HG03558 (cell line): ENCODE data around the gene SERPINA10.
"Not testable (repeated sequence)": the region's sequence is repeated elsewhere in the genome, so short reads cannot be mapped to it uniquely, and the experiment has no call there.

Source experiments
- ATAC-seq: cut with Tn5 transposase; IDR thresholded peaks from one replicate; pipeline ENCODE4 v1.9.1; 2021; ENCODE audit warnings: moderate number of reproducible peaks; ENCODE audit not compliant: unreplicated experiment; ENCODE audit errors: extremely low read depth

The SERPINA10 gene

DNA sequence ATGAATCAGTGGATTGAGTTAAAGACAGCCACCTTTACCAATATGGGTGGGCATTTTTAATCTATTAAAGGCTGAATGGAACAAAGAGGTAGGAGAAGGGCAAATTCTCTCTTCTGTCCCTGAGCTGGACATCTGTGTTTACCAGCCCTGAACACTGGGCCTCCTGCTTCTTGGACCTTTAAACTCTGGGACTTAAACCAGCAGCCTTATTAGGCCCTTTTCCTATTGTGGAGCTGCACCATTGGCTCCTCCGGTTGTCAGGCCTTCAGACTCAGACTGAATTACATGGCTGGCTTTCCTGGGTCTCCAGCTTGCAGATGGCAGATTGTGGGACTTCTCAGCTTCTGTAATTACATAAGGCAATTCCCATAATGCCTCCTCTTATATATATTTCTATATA, 23.6 kb upstream of the SERPINA10 start:
- no peak for ATAC-seq

DNA sequence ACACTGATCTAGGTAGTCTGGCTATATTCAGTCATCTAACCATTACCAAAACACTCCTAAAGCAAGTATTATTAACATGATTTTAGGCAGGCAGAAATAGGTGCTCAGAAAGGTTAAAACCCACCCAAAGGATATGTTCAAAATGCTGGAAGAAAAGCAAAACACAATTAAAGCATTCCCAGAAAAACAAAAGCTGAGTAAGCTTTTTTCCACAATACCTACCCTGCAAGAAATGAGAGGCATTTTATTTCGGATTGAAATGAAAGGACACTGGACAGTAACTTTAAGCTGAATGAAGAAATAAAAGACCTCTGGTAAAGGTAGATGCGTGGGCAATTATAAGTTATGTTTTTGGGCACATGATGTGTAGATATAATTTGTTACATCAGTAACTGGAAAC, 21.8 kb upstream of the SERPINA10 start:
- ATAC-seq, result no peak

DNA sequence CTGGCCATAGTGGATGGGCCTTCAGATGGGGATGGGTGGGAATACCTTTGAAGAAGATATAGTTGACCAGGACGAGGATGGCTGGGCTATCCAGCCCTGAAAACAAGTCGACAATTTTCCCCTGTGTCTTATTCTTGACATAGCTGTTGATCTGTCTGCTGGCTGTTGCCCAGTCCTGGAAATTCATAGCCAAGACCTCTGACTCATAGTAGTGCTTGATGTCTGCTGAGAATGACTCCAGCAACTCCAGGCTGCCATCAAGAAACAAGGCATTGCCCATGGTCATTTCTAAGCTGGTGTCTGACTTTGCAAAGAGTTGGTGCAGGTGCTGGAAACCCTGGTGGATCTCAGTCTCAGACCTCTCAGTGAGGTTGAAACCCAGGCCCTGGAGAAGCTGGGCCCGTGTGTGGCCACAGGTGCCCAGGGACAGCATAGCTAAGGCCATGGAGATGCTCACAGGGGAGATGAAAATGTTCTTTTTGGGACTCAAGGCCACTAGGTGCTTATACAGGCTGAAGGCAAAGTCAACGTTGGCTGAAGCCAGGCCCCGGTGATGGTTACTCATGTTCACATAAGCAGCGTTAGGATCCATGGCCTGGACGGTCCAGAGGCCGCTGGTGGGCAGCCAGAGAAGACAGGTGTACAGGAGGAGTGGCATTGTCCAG, 21.1 kb upstream of the SERPINA10 start:
- ATAC-seq, result no peak

DNA sequence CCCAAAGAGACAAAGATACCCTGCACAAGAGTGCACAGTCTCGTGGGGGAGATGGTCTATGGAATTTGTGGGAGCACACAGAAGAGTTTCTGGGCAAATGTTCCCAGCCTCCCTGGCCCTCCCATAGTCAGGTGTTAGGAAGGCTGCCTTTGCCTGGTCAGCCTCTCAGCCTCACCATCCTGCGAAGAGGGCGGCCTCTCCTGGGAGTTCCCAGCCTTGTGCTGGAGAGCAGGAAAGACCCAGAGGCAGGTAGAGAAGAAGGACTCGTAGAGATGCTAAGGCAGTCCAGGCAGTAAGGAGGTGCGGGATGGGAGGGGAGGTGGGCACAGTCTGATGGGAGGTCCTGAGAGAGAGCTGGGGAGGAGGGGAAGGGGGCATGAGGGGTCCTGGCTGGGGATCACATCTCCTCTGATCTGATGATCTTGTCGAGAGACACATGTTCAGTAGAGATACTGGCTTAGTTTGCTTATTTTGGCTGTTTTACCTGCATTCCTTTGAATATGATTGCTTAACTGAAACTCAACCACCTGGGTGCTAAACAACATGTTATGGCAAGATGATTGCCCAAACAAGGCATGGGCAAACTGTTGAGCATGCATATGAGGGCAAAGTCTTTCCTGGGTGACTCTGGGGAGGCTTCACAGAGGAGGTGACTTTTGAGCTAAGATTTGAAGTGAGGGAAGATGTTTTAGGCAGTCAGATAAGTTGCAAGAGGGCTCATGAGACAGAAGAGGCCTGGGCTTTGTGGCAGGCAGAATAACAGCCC, 19.6 kb upstream of the SERPINA10 start:
- ATAC-seq, result no peak

DNA sequence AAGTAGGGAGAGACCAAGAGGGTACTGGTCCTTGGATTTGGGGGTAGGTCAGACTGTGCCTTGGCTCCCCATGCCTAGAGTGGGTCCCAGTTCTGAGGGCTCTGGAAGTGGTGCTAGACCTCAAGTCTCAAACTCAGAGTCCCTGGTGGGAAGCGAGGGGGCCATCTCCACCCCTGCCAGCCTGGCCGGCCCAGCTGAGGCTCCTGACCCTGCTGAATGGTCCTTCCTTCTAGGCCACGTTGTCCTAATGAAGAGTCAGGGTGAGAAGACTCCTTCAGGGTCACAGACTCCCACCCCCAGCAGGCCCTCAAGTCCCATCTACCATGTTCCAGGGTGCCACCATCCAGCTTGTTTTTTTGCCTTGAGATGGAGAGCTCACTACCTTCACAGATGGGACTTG, 17.2 kb upstream of the SERPINA10 start:
- ATAC-seq, result no peak

DNA sequence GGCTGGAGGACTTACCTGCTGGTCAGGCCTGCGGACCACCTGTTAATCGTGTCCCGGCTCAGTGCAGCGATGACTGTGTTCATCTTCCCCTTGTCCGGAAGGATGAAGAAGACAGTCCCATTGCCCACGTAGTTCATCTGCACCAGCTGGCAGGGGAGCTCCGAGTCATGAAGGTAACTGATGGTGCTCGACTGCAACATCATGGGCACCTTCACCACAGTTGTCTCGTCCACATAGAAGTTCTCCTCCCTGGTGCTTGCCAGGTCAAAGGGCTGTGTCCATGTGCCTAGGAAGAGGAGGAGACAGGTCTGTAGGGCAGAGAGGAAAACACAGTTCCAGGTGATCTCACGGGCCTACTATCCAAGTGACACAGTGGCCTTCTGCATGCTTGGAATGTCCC, 16.7 kb upstream of the SERPINA10 start:
- no peak for ATAC-seq

DNA sequence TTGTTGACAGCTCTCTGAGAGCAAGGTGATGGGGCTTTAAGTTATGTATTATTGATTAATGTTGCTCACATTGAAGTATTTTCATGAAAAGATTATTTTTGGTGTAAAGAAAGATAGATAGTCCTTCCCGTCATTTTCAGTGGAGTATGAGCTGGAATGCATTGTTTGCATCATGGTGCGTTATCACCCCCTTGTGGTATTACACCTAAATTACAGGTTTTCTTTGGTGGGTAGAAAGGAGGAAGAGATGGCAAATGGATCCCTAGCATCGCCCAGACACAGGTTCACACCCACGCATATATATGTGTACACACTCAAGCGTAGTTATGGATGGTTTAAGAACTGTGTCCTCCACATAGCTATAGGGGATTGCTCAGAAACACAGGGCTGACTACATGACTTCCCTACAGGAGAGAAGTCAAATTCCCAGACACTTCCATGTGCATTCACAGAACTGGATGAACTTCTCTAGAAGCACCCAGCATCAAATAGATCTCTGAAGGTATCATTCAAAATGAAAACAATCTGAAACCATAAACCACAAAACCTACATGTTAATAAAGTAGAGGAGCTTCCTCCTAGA, 14.4 kb upstream of the SERPINA10 start:
- no peak for ATAC-seq

DNA sequence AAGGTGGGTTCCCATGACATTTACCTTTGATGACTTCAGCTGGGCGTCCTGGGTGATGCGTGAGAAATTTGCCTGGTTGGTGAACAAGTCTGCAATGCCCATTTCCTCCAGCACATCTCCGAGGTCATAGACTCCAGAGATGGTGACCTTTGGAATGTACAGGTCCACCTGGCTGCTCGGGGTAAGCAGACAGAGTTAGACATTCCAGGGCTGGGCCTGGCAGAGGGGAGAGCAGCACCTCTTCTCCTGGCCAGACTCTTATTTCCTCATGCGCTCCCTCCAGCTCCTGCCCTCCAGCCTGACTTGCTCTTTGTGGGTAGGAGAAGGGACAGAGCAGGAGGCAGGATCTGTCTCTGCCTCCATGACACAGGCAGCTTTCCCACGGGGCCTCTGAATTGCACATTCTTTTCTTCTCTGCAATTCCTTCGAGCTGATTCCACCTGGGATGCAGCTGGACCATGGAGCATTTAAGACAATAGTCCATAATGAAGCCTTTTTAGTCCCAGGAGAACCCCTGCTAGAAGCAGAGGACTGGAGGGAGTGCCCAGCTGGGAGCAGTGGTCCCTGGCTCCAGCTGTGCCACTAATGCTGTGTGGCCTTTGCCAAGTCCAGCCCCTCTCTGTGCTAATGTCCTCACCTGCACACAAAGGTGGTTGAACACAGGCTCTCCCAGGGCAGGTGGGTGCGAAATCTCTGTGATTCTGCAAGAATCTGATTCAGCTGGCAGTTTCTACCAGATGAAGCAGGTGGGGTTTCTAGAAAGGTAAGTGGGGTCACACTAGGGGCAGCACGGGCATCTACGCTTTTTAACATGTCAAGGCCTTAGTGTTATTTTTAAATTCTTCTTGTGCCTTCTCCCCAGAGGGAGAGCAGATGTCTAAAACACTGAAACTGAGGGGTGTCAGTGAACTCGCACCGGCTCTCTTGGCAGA, 13.2 kb upstream of the SERPINA10 start:
- ATAC-seq, result no peak

DNA sequence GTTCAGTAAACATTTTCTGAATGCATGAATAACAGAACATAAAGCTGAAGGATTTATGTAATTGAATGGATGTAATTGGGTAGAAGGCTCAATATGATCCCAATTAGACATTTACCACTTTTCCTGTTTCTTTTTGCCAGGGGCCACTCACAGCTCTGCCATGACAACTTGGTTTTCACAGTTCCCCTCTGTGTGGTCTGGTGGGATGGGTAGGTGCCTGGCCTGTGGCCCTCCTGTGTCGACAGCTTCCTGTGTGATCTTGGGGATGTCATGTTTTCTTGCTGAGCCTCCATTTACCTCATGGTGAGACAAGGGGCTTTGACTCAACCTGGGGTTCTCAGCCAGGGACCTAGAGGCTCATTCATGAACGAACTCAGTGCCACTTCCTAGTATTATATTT, 12.6 kb upstream of the SERPINA10 start:
- no peak for ATAC-seq

DNA sequence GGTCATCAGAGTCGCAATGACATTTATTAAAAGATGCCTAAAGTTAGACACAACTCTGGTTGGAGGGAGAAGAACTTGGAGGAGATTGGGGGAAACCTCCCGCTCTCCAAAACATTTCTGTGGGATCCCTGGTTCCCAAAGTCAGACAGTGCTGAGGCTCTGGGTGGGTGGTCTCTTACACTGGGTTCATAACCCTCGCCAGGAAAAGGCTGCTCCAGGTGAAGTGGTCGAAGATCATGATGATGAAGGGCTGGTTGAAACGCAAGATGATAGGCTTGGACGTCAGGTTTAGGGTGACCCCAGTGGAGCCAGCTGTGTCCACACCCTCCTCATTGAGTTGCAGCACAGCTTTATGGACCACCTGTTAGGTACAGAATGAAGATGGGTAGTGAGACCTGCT, 11.2 kb upstream of the SERPINA10 start:
- ATAC-seq, result no peak

DNA sequence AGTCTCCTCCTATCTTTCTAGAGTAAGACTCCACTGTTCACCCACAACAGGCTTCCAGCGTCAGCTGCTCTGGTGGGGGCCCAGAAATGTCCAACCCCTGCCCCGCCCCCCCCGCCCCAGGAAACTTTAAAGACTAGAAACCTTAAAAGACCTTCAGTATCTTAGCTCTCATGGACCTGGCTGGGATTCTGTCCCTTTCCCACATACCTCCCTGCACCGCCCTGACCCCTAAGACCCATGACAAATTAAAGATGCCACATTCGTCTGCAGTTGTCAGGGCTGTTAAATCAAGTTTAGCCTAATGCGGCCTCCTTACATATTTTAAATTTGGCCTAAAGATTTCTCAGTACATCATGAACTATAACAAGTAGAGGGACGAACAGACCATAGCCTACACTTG, 10.0 kb upstream of the SERPINA10 start:
- ATAC-seq, result no peak

DNA sequence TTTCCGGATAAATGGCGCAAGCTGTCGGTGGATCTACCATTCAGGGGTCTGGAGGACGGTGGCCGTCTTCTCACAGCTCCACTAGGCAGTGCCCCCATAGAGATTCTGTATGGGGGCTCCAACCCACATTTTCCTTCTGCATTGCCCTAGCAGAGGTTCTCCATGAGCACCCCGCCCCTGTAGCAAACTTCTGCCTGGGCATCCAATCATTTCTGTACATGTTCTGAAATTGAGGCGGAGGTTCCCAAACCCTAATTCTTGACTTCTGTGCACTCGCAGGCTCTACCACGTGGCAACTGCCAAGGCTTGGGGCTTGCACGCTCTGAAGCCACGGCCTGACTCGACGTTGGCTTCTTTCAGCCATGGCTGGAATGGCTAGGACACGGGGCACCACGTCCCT, 5.1 kb upstream of the SERPINA10 start:
- no peak for ATAC-seq

DNA sequence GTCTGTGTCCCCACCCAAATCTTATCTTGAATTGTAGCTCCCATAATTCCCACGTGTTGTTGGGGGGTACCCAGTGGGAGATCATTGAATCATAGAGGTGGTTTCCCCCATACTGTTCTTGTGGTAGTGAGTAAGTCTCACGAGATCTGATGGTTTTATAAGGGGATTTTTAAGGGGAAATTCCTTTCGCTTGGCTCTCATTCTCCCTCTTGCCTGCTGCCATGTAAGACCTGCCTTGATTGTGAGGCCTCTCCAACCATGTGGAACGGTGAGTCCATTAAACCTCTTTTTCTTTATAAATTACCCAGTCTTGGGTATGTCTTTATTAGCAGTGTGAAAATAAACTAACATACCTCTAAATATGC, 3.1 kb upstream of the SERPINA10 start:
- not testable (repeated sequence) for ATAC-seq

DNA sequence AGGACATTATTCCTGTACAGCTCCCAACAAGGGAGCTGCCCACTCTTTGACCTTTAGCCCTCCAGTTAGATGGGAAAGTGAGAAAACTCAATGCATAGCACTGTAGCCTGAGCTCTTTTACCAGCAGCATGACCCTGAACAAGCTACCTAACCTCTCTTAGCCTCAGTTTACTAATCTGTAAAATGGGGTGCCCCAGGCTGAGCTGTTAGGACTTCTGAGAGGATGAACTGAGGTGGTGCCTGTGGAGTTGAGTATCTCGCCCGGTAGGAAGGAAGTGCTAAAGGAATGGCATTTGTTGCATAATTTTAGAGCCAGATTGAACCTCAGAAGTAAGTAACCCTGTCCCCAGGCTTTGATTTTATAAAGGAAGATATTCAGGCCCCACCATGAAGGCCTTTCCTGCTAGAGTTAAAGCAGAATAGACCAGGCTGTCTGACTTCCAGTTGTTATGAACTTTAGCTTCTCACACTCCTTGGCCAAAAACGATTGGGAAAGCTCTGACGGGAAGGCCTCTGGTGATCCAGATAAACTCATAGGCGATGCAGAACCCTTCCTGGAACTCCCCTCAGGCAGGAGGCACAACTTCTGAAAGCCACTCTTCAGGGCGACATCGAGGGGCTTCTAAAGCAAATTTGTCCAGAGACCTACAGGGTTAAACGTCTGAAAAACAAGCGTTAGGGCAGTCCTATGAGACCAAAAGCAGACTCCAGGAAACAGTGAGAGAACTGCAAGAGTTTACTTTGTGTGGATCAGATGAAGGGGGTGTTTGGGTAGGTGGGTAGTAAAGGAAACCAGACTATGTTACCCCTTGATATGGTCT, 2.5 kb upstream of the SERPINA10 start:
- no peak for ATAC-seq

DNA sequence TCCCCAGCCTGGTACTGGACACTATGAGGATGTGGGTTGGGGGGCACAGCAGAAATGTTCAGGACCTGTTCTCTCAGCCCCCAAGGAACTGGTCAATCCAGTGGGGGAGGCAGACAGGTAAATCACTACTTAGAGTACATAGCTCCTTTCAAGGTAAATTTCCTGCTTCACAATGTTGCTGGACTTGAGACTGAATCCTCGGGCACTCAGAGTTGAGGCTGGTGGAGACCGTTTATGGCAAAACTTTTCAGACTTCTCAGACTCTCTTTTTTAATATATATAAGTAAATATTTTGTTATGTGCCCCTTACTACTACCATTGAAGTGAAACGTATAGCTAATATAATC, 483 bp upstream of the SERPINA10 start:
- no peak for ATAC-seq

DNA sequence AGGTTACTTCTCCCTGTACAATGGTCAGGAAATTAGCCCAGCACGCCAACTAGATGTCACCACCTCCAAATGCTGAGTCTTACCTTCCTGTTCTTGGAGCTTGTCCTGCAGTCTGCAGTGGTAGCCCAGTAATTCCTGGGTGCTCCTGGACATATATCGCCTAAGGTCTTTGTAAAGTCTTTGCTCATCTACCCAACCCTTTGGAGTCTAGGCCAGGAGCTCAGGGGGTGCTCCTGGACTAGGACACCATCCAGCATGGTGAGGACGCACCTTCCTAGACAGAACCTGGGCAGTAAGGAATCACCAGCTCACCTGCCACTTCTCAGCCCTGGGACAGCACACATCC, 569 bp downstream of the SERPINA10 start:
- ATAC-seq, result no peak

DNA sequence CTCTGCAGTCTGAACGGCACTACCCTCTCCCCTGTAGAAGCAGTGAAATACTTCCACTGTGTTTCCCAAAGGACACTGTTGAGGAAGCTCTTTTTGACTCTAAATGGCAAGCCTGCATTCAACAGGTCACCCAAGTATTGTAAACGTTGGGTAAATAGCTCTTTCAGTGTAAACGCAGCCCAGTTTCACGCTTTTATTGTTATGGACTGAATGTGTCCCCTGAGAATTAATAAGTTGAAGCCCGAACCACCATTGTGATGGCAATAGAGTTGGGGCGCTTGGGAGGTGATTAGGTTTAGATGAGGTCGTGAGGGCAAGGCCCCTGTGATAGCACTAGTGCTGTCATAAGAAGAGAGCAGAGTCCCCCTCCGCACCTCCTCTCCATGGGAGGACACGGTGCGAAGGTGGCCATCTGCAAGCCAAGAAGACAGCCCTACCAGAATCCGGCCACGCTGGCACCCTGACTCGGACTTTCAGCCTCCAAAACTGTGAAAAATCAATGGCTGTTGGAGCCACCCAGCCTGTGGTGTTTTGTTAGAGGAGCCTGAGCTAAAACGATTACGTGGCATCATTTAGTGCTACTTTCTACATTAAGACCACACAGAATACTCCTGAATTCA, 1.1 kb downstream of the SERPINA10 start:
- no peak for ATAC-seq

DNA sequence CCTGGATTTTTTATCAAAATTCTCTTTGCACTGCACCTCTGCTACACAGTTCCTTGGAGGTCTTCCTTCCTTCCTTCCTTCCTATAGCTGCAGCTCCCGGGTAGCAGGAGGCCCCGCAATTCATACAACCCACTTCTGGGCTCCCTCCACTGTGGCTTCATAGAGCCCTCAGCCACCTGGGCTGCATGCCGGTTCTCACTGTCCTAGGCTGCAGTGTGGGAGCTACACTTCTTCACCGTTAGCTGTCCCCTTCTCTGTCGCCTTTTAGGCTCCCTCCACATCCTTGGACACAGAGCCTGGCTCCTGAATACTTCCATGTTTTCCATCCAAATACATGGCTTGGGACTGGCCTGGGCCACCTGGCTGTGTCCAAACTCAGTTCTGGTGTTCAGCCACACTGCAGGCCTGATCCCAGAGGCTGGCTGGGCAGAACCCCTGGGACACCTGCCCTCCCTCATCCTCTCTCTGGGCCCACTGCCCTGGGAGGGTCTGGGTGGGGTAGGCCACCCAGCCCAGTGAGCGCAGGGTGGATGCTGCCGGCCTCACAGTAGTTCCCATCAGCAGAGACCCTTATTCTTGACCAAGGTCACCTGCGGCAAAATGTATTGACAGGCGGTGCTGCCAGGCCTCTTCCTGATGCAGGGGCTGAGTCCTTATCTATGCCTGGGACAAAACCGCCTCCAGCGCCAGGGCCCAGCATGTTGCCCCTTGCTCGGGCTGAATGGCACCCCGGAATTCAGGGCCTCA, 1.7 kb downstream of the SERPINA10 start:
- ATAC-seq, result no peak

DNA sequence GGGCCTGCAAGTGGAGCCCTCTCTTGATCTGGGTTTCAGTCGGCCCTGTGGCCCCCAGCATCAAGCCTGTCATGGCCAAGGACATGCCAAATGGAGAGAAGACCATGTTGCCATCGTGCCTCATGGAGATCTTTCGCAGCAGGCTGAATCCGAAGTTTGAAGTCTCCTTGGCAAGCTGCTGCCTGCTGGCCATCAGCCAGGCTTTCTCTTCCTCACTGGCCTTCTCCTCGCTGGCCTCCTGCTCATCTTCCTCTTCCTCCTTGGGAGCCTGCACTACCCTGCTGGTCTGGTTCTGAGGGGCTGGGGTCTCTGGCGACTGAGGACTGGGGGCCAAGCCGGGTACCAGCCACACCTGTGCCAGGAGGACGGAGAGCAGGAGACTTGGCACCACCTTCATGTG, 2.9 kb downstream of the SERPINA10 start:
- no peak for ATAC-seq
